Stimulated activated CD4-positive, alpha-beta T cell treated with anti-CD3 and anti-CD28 coated beads, Interleukin-1b, Interleukin-23, amount 100 ng/mL, for 24 hours (primary cell): ENCODE measurements around the gene COX7B2.
A peak's percentile ranks its signal among the peaks of the same experiment; 100 is the strongest.

Experiments
- DNase-seq, 4 experiments: peaks; one replicate each; pipeline ENCODE4 v3.0.0-alpha.2; 2020; ENCODE audit warnings: low read depth in 4 of 4, low spot score in 1 of 4

Gene COX7B2

DNA sequence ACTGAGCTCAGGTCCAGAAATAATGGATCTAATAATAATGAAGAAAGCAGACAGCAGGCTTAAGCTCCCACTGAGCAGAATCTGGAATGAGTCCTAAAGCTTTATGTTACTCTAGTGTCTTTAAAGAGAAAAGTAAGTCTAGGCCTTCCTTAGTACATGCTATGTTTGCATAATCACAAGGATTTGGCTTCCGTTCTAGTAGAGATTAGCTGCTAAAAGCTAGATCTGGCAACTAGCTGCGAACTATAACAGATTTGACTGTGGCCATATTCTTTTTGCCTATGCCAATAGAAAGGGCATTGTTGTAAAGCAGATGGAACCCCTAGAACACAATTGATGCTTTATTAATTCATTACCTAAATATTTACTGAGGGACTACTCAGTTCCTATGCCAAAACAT, 19.0 kb downstream of the COX7B2 start:
- no peak for DNase-seq

GRCh38 chr4:46889410-46889809, 19.6 kb downstream of the COX7B2 start:
- DNase-seq, result no peak

- no peak for DNase-seq
Observed at GRCh38 chr4:46886711-46887110, 22.3 kb downstream of the COX7B2 start.

- no peak for DNase-seq
Observed at GRCh38 chr4:46878641-46879040, 30.4 kb downstream of the COX7B2 start.

DNA sequence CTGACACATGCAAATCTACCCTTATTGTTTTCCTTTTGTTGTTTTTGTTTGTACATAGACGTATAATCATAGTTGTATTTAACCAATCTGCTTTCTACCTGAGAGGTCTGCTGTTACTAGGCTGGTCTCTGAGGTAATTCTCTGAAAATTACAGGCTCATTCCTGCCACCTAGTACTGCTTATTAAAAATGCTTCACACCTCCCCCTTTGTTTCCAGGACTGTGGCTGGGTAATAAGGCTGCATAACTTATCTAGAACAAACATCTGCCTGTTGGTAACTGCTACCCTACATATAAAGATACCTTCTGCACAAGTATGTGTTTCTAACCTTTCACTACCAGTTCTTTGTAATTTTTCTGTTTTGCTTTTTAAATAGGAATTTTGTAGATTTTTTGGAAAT, 34.2 kb downstream of the COX7B2 start:
- no peak for DNase-seq

- no peak for DNase-seq
Observed at GRCh38 chr4:46870411-46870810, 38.6 kb downstream of the COX7B2 start.

GRCh38 chr4:46856333-46856732, 52.7 kb downstream of the COX7B2 start:
- no peak for DNase-seq

- DNase-seq, result no peak
Observed at GRCh38 chr4:46852800-46853199, 56.2 kb downstream of the COX7B2 start.

GRCh38 chr4:46850026-46850425, 59.0 kb downstream of the COX7B2 start:
- DNase-seq, result no peak

DNA sequence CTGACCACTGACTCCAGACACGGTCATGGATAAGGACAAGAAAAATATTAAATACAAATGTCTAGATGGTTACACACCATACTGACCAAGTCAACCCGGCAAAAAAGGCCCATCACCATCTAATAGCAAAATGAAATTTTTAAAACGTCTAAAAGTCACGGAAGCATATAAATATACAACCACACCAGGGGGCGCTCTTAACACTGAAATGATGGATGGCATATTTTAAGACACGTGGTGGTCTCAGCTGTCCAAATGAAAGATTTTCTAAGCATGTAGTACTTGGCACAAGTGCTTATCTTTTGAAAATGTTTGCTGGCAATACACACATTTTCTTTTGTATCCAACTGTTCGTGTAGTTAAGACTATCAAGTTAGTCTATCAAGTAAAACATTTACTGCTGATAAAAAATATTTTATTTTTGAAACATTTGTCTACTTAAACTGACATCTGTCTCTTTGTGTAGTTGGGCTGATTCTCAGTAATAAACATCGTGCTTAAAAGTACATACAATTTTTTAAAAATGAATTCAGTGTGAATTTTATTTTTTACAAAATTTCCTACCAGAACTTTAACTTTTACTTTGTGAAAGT, 64.6 kb downstream of the COX7B2 start:
- peak; percentile 7 to 34 (median 18) for DNase-seq

DNA sequence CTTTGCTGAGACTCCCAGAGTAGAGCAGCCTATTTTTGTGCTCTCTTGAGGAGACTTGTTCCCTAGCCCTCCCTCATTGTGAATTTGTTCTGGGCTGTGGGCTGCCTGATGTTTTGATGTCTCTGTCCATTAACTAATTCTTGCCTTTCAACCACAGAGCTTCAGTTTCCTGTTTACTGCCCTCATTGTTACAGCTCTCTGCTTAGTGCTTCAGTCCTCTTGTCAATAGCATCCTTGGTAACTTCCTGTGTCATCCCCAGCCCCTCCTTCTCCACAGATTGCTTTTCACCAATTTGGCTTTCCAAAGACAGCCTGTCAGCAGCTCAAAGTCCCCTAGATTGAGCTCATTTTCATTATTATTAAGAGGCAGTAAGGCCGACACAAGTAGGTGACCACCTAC, 69.9 kb downstream of the COX7B2 start:
- DNase-seq, result no peak

DNA sequence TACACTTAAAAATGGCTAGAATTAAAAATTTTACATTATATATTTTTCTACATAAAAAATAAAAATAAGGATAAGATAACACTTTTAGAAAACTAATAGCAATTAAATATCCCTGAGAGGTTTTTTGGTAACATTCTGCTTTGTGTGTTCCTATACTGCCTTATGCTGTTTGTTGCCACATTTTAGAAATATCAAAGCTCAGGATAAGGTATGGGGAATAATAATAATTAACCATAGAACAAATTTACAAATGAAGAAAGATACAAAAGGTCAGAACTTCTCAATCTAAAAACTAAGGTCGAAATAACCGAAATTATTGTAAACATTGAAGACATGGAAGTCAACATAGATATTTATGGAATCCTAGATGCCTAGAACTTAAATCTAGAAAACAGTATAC, 71.4 kb downstream of the COX7B2 start:
- no peak for DNase-seq

- DNase-seq, result no peak
Observed at GRCh38 chr4:46836584-46836983, 72.5 kb downstream of the COX7B2 start.

DNA sequence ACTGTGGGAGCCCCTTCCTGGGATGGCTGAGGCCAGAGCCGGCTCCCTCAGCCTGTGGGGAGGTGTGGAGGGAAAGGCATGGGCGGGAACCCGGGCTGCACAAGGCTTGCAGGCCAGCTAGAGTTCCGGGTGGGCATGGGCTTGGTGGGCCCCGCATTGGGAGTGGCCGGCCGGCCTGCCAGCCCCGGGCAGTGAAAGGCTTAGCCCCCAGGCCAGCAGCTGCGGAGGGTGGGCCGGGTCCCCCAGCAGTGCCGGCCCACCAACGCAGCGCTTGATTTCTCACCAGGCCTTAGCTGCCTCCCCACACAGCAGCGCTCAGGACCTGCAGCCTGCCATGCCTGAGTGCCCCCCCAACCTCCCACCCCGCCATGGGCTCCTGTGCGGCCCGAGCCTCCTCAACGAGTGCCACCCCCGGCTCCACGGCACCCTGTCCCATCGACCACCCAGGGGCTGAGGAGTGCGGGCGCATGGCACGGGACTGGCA, 78.0 kb downstream of the COX7B2 start:
- no peak for DNase-seq

DNA sequence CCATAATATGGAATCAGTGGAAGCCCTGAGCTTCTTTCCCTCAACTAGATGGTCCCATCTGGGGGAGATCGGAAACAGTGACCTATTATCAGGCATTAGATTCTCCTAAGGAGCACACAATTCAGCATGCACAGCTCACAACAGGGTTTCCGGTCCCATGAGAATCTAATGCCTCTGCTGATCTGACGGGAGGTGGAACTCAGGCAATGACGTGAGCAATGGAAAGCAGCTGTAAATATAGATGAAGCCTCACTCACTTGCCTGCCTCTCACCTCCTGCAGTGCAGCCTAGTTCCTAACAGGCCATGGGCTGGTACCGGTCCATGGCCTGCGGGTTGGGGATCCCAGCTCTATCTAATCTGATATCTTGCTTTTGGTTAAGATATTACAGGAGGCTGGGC, 88.9 kb downstream of the COX7B2 start:
- DNase-seq, result no peak

DNA sequence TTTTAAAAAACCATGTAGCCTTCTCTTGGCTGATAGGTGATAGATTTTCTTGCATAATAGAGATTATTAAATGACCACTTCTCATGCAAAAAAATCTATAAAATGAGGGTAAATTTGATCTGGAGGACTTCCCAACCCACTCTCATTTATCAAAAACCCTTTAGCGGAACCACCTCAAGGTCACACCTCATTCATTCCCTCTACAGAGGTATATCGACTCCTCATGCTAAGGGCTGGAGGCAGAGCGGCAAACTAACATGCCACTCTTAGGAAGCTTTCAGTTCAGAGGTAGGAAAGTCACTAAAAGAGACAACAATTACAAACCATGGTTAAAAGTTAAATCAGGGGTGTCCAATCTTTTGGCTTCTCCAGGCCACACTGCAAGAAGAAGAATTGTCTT, 90.0 kb downstream of the COX7B2 start:
- DNase-seq, result no peak

GRCh38 chr4:46818604-46819003, 90.4 kb downstream of the COX7B2 start:
- DNase-seq, result no peak

- no peak for DNase-seq
Observed at GRCh38 chr4:46817806-46818205, 91.2 kb downstream of the COX7B2 start.

- no peak for DNase-seq
Observed at GRCh38 chr4:46804781-46805413, 104.1 kb downstream of the COX7B2 start.

DNA sequence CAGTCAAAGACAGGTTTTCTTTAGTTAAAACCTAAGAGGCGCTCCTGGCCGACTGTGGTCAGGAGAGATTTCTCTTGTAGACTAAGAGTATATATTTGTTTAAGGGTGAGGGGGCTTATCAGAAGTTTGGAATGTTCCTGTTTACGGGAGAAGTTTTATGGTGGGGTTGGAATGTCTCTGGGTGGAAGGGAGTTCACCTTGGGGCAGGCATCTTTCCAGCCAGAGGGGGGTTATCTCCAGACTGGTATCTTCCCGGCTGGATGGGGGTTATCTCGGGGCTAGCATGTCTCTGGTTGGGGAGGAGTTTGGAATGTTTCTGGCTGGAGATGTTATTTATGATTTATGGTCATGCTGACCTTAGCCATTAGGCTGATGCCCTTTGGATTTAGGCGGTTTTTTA, 116.0 kb downstream of the COX7B2 start:
- no peak for DNase-seq

- DNase-seq, result no peak
Observed at GRCh38 chr4:46781434-46782092, 127.5 kb downstream of the COX7B2 start.

DNA sequence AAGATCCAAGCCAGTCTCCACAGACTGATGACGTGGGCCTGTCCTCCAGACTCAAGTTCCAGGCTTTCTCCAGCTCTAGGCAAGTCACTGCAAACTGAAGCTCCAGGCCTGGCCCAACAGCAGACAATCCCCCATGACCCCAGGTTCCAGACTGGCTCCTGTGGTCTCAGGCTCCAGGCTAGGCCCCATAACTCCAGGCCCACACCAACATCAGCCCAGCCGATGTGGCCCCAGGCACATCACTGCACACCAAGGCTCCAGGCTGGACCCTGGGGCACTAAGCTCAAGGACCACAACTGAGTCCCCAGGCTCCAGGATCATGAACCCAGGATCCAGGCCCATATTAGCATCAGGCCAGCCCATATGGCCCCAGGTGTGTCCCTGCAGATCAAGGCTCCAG, 143.6 kb downstream of the COX7B2 start:
- DNase-seq, result no peak

GRCh38 chr4:46730075-46730474, 179.0 kb downstream of the COX7B2 start:
- no peak for DNase-seq
